HG03521 (cell line): Measurements from ENCODE around the gene CTDP1.
"Not testable (repeated sequence)": the region's sequence is repeated elsewhere in the genome, so short reads cannot be mapped to it uniquely, and the experiment has no call there.

Source experiments
- ATAC-seq: cut with Tn5 transposase; IDR thresholded peaks from one replicate; pipeline ENCODE4 v1.9.1; 2021; ENCODE audit warnings: mild to moderate bottlenecking, moderate library complexity; ENCODE audit not compliant: unreplicated experiment

CTDP1 gene

GRCh38 chr18:79681484-79682387, 2.1 kb downstream of the CTDP1 start:
- ATAC-seq, result no peak

DNA sequence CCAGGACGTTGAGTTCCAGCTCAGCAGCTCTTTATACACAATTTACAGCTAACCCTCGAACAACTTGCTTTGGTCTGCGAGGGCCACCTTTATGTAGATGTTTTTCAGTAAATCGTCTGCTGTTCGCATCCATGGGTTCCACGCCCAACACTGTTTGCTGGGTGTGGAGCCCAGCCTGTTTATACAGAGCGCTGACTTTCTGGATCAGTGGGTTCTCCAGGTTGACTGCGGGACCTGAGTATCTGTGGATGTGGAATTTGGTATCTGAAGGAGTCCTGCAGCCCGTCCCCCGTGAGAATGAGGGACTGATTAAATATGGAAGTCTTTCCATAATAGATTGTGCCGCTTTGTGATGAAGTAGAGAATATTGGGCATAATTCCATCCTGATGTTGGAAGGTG, 2.9 kb downstream of the CTDP1 start:
- ATAC-seq, result no peak

- no peak for ATAC-seq
These were observed 3.5 kb downstream of the CTDP1 start for GRCh38 chr18:79682894-79683625.

DNA sequence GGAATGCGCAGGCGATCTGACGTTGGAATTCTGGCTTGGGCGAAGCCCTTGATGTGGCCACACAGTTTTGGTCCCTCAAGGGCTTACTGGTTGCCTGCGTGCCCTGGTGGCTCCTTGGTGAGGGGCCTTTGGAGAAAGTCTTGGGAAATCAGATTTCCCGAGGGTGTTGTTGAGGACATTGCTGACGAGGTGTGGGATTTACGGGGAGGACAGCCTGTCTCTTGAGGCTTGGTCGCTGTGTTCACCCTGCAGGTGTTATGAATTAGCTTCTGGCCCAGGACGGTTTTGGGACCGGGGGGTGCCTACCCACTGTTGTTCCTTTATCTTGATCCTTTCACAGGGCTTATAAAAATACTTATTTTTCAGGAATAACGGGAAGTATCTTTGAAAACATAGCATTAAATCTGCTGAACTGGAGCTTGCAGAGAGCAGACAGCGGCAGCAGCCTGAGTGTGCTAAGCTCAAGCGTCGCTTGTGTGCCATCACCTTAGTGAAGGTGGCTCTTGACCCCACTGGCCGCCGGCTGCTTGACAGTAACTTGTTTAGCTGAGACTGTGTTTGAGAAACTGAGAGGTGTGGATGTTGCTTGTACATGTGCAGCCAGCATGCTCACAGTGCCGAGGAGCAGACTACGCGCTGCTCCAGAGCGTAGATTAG, 4.2 kb downstream of the CTDP1 start:
- no peak for ATAC-seq

DNA sequence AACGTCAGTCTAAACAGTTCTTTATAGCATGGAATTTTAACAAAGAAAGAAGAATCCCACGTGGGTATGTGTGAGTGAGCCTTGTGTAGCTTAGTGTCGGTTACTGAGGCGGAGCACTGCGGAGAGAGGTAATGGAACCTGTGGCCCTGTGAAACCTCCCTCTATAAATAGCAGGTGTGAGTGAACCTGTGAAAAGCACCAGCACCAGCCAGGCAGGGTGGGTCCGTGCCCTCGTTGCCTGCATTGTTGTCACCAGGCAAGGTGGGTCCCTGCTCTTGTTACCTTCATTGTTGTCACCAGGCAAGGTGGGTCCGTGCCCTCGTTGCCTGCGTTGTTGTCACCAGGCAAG, 4.7 kb downstream of the CTDP1 start:
- no peak for ATAC-seq

GRCh38 chr18:79684787-79685186, 5.2 kb downstream of the CTDP1 start:
- no peak for ATAC-seq

GRCh38 chr18:79685281-79685680, 5.7 kb downstream of the CTDP1 start:
- ATAC-seq, result no peak

- ATAC-seq, result no peak
These were observed 6.4 kb downstream of the CTDP1 start for GRCh38 chr18:79685971-79686370.

DNA sequence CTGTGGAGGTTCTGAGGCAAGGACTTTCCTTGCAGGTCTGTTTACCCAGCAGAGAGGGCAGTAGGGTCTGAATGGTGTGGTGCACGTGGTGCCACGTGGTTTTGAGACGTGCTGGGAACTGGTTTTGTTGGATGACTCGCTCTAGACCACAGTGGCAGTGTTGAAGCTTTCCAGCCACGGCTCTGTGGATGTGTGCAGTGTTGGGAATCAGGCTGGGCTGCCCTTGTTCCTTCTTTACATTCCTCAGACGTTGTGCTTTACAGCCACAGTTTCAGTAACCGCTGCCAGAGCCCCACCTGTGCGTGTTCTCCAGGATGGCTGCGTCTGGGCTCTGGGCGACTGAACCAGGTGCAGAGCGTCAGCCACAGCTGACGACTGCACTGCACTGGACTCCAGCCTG, 8.2 kb downstream of the CTDP1 start:
- no peak for ATAC-seq

DNA sequence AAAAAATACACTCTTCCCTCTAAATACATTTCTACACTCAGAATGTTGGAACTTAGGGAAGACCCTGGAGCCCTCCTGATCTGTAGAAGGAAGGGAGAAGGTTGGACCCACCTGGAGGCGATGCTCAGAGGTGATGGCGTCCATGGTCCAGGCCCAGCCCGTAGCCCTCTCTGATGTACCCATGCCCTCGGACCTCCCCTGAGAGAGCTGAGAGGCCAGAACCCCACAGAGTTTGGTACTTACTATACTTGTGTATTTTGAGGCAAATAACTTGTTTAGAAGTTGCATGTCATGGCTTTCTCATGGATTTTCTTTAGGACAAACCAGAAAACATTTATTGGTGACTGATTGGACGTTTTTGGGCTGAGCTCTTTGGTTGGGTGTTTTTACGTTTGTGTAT, 10.5 kb downstream of the CTDP1 start:
- no peak for ATAC-seq

DNA sequence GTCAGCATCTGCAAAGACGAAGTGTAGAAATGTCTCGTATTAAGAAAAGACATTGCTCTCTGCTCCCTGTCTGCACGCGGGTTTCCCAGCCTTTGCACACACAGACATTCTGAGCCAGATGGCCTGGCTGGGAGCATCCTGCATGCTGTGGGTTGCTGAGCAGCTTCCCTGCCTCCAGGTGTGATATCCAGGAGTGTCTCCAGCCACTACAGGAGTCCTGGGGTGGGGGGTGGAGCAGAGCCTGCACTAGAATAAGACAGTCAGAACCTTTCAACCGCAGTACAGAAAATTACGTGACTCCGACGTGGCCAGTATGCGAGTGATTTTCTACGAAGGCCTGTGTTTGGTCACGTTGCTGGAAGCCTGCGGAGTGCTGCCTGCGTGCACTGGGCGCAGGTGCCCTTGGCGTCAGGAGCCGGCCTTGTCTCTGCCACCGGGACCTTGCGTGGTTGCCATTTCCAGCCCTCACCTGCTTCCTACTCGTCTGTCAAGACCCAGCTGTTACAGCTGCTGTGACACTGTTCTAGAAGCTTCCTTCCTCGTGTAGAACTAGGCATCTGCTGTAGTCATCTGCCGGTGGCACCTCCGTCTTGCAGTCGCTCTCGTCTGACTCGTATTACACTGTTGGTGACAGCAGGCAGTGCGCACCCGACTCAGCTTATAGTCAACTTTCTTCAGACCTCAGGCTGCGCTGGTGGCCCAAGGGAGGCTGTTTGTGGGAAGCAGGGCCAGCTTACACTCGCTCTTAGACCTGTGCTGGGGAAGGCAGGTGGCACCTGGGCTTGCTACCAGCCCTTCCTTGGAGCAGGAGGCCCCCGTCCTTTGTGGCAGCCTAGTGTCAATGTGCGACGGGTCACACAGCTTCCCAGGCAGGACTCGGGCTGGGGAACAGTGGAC, 11.2 kb downstream of the CTDP1 start:
- ATAC-seq, result no peak

DNA sequence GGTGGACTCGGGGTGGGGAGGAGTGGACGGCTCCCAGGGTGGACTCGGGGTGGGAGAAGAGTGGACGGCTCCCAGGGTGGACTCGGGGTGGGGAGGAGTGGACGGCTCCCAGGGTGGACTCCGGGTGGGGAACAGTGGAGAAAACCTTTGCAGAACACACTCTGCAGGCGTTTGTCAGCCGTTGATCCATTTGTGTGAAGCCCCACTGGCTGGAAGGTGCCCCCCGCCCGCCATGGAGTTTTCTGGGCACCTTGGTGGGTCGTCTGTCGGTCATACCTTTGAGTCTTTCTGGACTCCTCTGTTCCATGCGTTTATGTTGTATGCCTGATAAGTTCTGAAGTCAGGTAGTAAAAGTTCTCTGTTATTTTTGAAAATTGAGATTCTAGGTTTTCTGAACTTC, 12.5 kb downstream of the CTDP1 start:
- ATAC-seq, result no peak

- no peak for ATAC-seq
These were observed 13.3 kb downstream of the CTDP1 start for GRCh38 chr18:79692886-79693285.

DNA sequence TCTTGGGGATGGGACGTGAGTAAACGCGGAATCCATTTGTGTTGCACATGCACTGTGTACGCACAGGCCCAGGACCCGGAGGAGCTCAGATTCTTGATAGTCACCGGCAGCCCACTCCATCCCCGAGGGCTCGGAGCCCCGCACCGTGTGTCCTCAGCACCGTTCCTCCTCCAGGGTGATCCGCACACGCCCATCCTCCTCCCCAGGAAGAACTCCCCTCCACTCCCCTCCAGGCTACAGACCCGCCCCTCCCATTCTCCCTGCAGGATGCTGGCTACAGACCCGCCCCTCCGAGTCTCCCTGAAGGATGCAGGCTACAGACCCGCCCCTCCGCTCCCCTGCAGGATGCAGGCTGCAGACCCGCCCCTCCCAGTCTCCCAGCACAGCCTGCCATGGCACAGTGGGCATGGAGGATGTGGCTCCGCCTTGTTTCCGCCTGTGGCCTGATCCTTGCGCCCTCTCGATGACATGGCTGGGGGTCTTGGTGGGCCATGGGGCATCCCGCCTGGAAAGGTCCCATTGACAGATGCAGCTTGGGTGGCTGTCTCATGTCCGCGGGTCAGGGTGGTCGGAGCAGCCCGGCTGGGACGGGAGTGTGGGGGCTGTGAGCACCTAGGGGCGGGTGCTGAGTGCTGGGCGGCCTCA, 14.1 kb downstream of the CTDP1 start:
- no peak for ATAC-seq

- not testable (repeated sequence) for ATAC-seq
These were observed 14.7 kb downstream of the CTDP1 start for GRCh38 chr18:79694206-79694894.

GRCh38 chr18:79694895-79695213, 15.3 kb downstream of the CTDP1 start:
- no peak for ATAC-seq

GRCh38 chr18:79695269-79695668, 15.7 kb downstream of the CTDP1 start:
- no peak for ATAC-seq

GRCh38 chr18:79695856-79696850, 16.6 kb downstream of the CTDP1 start:
- ATAC-seq, result no peak

DNA sequence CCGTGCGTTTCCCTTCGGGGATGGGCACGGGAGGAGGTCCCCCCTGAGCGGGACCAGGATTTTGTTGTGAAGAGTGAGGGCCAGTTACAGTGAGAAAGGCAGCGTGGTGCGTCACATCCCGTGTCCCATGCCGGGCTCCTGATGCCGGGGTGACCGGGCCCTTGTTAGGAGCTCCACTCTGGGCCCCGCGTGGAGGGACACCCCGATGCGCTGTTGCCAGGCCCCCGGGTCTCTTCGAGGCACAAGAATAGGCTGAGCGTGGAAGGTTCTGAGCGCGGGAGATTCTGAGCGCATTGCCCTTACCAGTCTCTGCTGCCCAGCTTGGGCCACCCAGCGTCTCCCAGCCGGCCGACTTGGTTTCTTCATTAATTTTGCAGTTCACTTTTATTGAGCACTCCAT, 17.6 kb downstream of the CTDP1 start:
- ATAC-seq, result no peak
